Gastroesophageal sphincter (tissue), 4 donors: ENCODE measurements around the gene FOXL2NB. TPM values are rescaled to one million over a fixed set of nuclear protein-coding genes. Genes with fewer than 3 reads are reported as not detected.

Experiments used
- ATAC-seq: fragments of 150-250 bp; one replicate; pipeline ENCODE4 v1.9.1; 2016; ENCODE audit warnings: mild to moderate bottlenecking, moderate library complexity
- H3K27ac ChIP-seq, 4 donors: fragments of 200-600 bp; sonication (generic) in 3 of 4; 1 replicate in 3 of 4; 2 replicates in 1 of 4; pipeline ENCODE4 v1.5.1; 2016 to 2019
- H3K27me3 ChIP-seq: fragments of 200-600 bp; sonication (generic); one replicate; pipeline ENCODE4 v1.5.1; 2019
- H3K36me3 ChIP-seq, 2 donors: fragments of 200-600 bp; sonication (generic); one replicate each; pipeline ENCODE4 v1.5.1; 2019; ENCODE audit warnings: control low read depth in 1 of 2
- H3K4me1 ChIP-seq, 3 donors: fragments of 200-600 bp; sonication (generic); 1 replicate in 2 of 3; 2 replicates in 1 of 3; pipeline ENCODE4 v1.5.1; 2016 to 2019; ENCODE audit warnings: control low read depth in 2 of 3
- H3K4me3 ChIP-seq, 2 donors: fragments of 200-600 bp; sonication (generic); one replicate each; pipeline ENCODE4 v1.5.1; 2019; ENCODE audit warnings: mild to moderate bottlenecking in 1 of 2, moderate library complexity in 1 of 2
- H3K9me3 ChIP-seq, 3 donors: fragments of 200-600 bp; sonication (generic); one replicate each; pipeline ENCODE4 v1.5.1; 2017 to 2019; ENCODE audit warnings: control low read depth in 2 of 3
- EP300 ChIP-seq: sonication (generic); formaldehyde crosslinking; IDR thresholded peaks from one replicate; pipeline ENCODE4 v1.6.1; 2017; ENCODE audit warnings: antibody characterized with exemption, mild to moderate bottlenecking
- POLR2A ChIP-seq, 2 donors: fragments of 450-650 bp; IDR thresholded peaks; one replicate each; pipeline ENCODE4 v1.6.1; 2017; ENCODE audit warnings: antibody characterized with exemption in 2 of 2, mild to moderate bottlenecking in 2 of 2, moderate library complexity in 1 of 2
- POLR2AphosphoS5 ChIP-seq: sonication (generic); formaldehyde crosslinking; IDR thresholded peaks from one replicate; pipeline ENCODE4 v1.6.1; 2017; ENCODE audit warnings: antibody characterized with exemption
- WGBS, 2 donors: methylation state at CpG; one replicate each; pipeline ENCODE4 v1.1.5; 2018; ENCODE audit warnings: low coverage in 1 of 2; 5-methylcytosine and 5-hydroxymethylcytosine counted together
- total RNA-seq, 4 donors: library from RNA; depleted of rRNA; stranded (reverse); fragments of >200 nt; gene quantifications; one replicate each; pipeline ENCODE4 v1.1.0, GENCODE V29; 2016
- TF ChIP-seq, protein P1 (sequence below), 4 experiments: fragments of 200-600 bp in 2 of 4; fragments of 450-650 bp in 2 of 4; sonication (generic) in 1 of 4; IDR thresholded peaks; one replicate each; pipeline ENCODE4 v1.5.1; 2017 to 2019; ENCODE audit warnings: antibody characterized with exemption in 4 of 4, mild to moderate bottlenecking in 2 of 4, moderate library complexity in 2 of 4

FOXL2NB gene
- total RNA-seq, 4 donors from 2014 or later, result 0.15 TPM; not detected in 3

DNA sequence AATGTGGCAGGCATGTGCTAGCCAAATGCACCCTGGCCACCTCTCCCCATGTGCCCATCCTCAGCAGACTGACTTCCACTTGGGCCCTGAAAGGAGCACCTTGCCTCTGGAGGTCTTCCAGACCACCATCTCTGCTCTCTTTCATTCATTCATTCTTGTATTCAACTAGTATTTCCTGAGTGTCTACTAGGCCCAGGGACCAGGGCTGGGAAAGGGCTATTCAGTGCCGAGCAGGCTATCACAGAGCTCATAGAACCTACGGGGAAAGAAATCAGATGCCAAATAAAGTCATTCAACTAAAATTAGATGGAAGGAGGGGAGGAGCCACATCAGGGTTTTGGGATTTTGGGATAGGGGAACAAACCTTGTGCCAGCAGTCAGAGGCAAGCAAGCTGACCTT is 40.2 kb downstream of the FOXL2NB start:
- Histone ChIP-seq H3K36me3 (no peaks in the 10 kb centered on the region), H3K27ac (no peak overlapping the region), H3K4me1 (no peaks in the 10 kb centered on the region), H3K9me3 (no peaks in the 10 kb centered on the region), H3K27me3 (no peaks in the 10 kb centered on the region), H3K4me3 (no peak overlapping the region)
- TF ChIP-seq POLR2AphosphoS5 (no peak), EP300 (no peak), POLR2A (IDR thresholded peaks at IDR 0.05) (no peak)
- TF ChIP-seq, protein P1, sequence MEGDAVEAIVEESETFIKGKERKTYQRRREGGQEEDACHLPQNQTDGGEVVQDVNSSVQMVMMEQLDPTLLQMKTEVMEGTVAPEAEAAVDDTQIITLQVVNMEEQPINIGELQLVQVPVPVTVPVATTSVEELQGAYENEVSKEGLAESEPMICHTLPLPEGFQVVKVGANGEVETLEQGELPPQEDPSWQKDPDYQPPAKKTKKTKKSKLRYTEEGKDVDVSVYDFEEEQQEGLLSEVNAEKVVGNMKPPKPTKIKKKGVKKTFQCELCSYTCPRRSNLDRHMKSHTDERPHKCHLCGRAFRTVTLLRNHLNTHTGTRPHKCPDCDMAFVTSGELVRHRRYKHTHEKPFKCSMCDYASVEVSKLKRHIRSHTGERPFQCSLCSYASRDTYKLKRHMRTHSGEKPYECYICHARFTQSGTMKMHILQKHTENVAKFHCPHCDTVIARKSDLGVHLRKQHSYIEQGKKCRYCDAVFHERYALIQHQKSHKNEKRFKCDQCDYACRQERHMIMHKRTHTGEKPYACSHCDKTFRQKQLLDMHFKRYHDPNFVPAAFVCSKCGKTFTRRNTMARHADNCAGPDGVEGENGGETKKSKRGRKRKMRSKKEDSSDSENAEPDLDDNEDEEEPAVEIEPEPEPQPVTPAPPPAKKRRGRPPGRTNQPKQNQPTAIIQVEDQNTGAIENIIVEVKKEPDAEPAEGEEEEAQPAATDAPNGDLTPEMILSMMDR (IDR thresholded peaks at IDR 0.05), result no peak
- no peak for ATAC-seq
- WGBS, 2 donors, result no CpG with 5 or more reads among the region's 2 CpGs

DNA sequence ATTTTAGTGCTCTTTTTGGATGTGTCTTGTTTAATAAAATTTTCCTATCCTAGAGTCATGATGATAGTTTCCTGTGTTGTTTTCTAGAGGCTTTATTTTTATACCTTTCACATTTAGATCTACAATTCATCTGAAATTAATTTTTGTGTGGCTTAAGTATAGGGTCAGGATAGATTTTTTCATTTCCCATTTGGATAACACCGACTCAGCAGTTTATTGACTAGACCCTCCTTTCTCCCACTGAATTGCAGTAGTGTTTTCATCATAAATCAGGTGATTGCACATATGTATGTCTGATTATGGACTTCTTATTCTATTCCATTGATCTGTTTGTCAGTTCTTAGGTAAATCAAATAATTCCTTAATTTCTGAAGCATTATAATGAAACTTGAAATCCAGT is 48.7 kb downstream of the FOXL2NB start:
- Histone ChIP-seq H3K9me3 (peaks cover 0 to 8% (median 0%) of the 10 kb centered on the region in 3 donors), H3K4me3 (no peak overlapping the region), H3K27ac (no peak overlapping the region), H3K27me3 (no peaks in the 10 kb centered on the region), H3K4me1 (no peaks in the 10 kb centered on the region), H3K36me3 (no peaks in the 10 kb centered on the region)
- WGBS, 2 donors, result 77 to 100% methylated on average over 1 of the region's 1 CpG
- TF ChIP-seq EP300, result no peak
- TF ChIP-seq POLR2AphosphoS5, result no peak
- TF ChIP-seq, protein P1 (IDR thresholded peaks at IDR 0.05), result no peak
- TF ChIP-seq POLR2A (IDR thresholded peaks at IDR 0.05), result no peak
- no peak for ATAC-seq

Other genes starting within 250 kb of the FOXL2NB start
- gene PIK3CB, start 112.3 kb upstream of the FOXL2NB start, total RNA-seq, result 10 to 100 TPM; 20.3 to 46.4 (median 37.3) TPM
- not detected for gene FOXL2, start 80 bp upstream of the FOXL2NB start, total RNA-seq
- gene PRR23A, start 59.1 kb downstream of the FOXL2NB start, total RNA-seq, result not detected
- gene PRR23B, start 73.7 kb downstream of the FOXL2NB start, total RNA-seq, result not detected
- under 1 TPM in 1 of 4 donors, not detected in 3; 0.15 TPM for gene PRR23C, start 97.7 kb downstream of the FOXL2NB start, total RNA-seq